Smooth muscle cell of the brain vasculature (primary cell): Measurements from ENCODE around the gene ARL6IP6.

Experiments used
- DNase-seq: peaks from one replicate; pipeline ENCODE4 v3.0.0-alpha.2; 2012; ENCODE audit warnings: low read depth, low spot score

Gene ARL6IP6

GRCh38 chr2:152804687-152805408 is 86.4 kb downstream of the ARL6IP6 start:
- DNase-seq = no peak

GRCh38 chr2:152811916-152812315 is 93.5 kb downstream of the ARL6IP6 start:
- no peak for DNase-seq
